Spleen (tissue), 11 donors: ENCODE measurements around the gene GALNT18. TPM values are rescaled to one million over a fixed set of nuclear protein-coding genes. Genes with fewer than 3 reads are reported as not detected.

Source experiments
- DNase-seq: peaks from one replicate; pipeline ENCODE4 v3.0.0-alpha.2; 2020
- H3K27ac ChIP-seq, 8 donors: fragments of 200-600 bp; sonication (generic) in 7 of 8; 1 replicate in 4 of 8; 2 replicates in 4 of 8; pipeline versions ENCODE4 v1.5.0 to v1.8.0; 2016 to 2021; ENCODE audit warnings: inconsistent platforms in 4 of 8, mild to moderate bottlenecking in 4 of 8, moderate library complexity in 1 of 8
- H3K27me3 ChIP-seq, 7 donors: fragments of 200-600 bp; sonication (generic) in 6 of 7; replicated peaks in 1 of 7; 1 replicate in 4 of 7; 2 replicates in 3 of 7; pipeline versions ENCODE4 v1.5.0 to v1.8.0; 2016 to 2021; ENCODE audit warnings: inconsistent platforms in 3 of 7, mild to moderate bottlenecking in 1 of 7
- H3K36me3 ChIP-seq, 6 donors: fragments of 200-600 bp; sonication (generic) in 5 of 6; 1 replicate in 4 of 6; 2 replicates in 2 of 6; pipeline versions ENCODE4 v1.5.0 to v1.8.0; 2016 to 2021; ENCODE audit warnings: inconsistent platforms in 2 of 6
- H3K4me1 ChIP-seq, 6 donors: fragments of 200-600 bp; sonication (generic) in 5 of 6; 1 replicate in 3 of 6; 2 replicates in 3 of 6; pipeline versions ENCODE4 v1.5.0 to v1.8.0; 2016 to 2021; ENCODE audit warnings: inconsistent platforms in 3 of 6
- H3K4me3 ChIP-seq, 8 donors: fragments of 200-600 bp; sonication (generic) in 7 of 8; 1 replicate in 4 of 8; 2 replicates in 4 of 8; pipeline versions ENCODE4 v1.5.0 to v1.8.0; 2016 to 2021; ENCODE audit warnings: inconsistent platforms in 4 of 8, mild to moderate bottlenecking in 4 of 8, moderate library complexity in 2 of 8
- H3K9me3 ChIP-seq, 8 donors: fragments of 200-600 bp; sonication (generic) in 7 of 8; 1 replicate in 4 of 8; 2 replicates in 4 of 8; pipeline versions ENCODE4 v1.5.0 to v1.8.0; 2016 to 2021; ENCODE audit warnings: inconsistent platforms in 4 of 8
- CTCF ChIP-seq, 11 experiments: fragments of 200-600 bp in 7 of 11; fragments of 450-650 bp in 4 of 11; sonication (generic) in 4 of 11; IDR thresholded peaks in 8 of 11; conservative IDR thresholded peaks in 3 of 11; 1 replicate in 7 of 11; 2 replicates in 4 of 11; pipeline versions ENCODE4 v1.4.0 to v1.8.0; 2016 to 2021; ENCODE audit warnings: antibody characterized with exemption in 11 of 11, inconsistent platforms in 4 of 11, mild to moderate bottlenecking in 1 of 11
- POLR2A ChIP-seq, 3 donors: fragments of 450-650 bp; IDR thresholded peaks; one replicate each; pipeline ENCODE4 v1.5.1; 2017; ENCODE audit warnings: antibody characterized with exemption in 3 of 3, mild to moderate bottlenecking in 1 of 3
- POLR2AphosphoS5 ChIP-seq, 3 donors: sonication (generic); formaldehyde crosslinking; IDR thresholded peaks; one replicate each; pipeline ENCODE4 v1.5.1; 2017; ENCODE audit warnings: antibody characterized with exemption in 3 of 3
- WGBS, 5 donors: extraction: QIAGEN DNeasy Blood & Tissue Kit in 3 of 5; methylation state at CpG; one replicate each; pipeline versions ENCODE4 v1.1.5 to v1.1.7; 2013 to 2018; 5-methylcytosine and 5-hydroxymethylcytosine counted together
- intact Hi-C: fragments of 100-400 bp; cut with DNase I; formaldehyde crosslinking; loops from one replicate; pipeline ENCODE4 v1.15.0; 2023; ENCODE audit warnings: low total_unique reads
- polyA plus RNA-seq, 3 donors: library from polyadenylated mRNA; stranded (reverse); fragments of 200-250 nt; gene quantifications; one replicate each; pipeline ENCODE4 v1.2.1, GENCODE V29; 2013
- total RNA-seq, 7 donors: library from RNA; depleted of rRNA in 3 of 7; stranded (reverse); fragments of >200 nt in 3 of 7; fragmentation: NEBNext Ultra II Directional in 4 of 7; extraction: Animal tissue kit (Norgen Biotek cat#: 25700) in 4 of 7; gene quantifications; one replicate each; pipeline versions ENCODE4 v1.1.0 to v1.2.1, GENCODE V29; 2016 to 2021
- donor health status: healthy with polysubstance abuse.
- donor health status: DM: no; HTN: no; CAD: no; lungs with moderate emphysema.
- donor health status: DM: no; HTN: no; CAD: no.
- donor health status: Bipolar disorder and iron deficiency.
- donor health status: healthy.
- donor health status: DM: no; HTN: no; CAD: no.
- donor health status: DM: yes; HTN: yes; CAD: no.

The GALNT18 gene
- total and polyA plus RNA-seq, 10 donors, result 0.87 to 6.9 (median 3.9) TPM

GRCh38 chr11:11308249-11308648 is 313.6 kb downstream of the GALNT18 start:
- intact Hi-C loops, result no loop called here
- Histone ChIP-seq H3K27ac (no peak overlapping the region), H3K27me3 (no peaks in the 10 kb centered on the region), H3K4me1 (peaks cover 0 to 7% (median 0%) of the 10 kb centered on the region in 6 donors), H3K4me3 (no peak overlapping the region), H3K9me3 (no peaks in the 10 kb centered on the region), H3K36me3 (no peaks in the 10 kb centered on the region)
- no peak for DNase-seq
- 59 to 76% (median 67%) methylated on average over 1 of the region's 1 CpG for WGBS, 5 donors
- TF ChIP-seq POLR2A (IDR thresholded peaks at IDR 0.05), result no peak
- no peak for TF ChIP-seq CTCF (IDR thresholded peaks at IDR 0.05 in 8 of 11, conservative IDR thresholded peaks at IDR 0.05 in 3 of 11)
- no peak for TF ChIP-seq POLR2AphosphoS5 (IDR thresholded peaks at IDR 0.05)

GRCh38 chr11:11306855-11307254 is 314.9 kb downstream of the GALNT18 start:
- no peak for TF ChIP-seq POLR2A (IDR thresholded peaks at IDR 0.05)
- TF ChIP-seq POLR2AphosphoS5 (IDR thresholded peaks at IDR 0.05), result no peak
- TF ChIP-seq CTCF (IDR thresholded peaks at IDR 0.05 in 8 of 11, conservative IDR thresholded peaks at IDR 0.05 in 3 of 11), result no peak
- 73 to 94% (median 90%) methylated on average over 1 to 2 of the region's 2 CpGs for WGBS, 5 donors
- H3K4me3 ChIP-seq, result no peak overlapping the region
- H3K4me1 ChIP-seq, result peaks cover 0 to 6% (median 0%) of the 10 kb centered on the region in 6 donors
- no peaks in the 10 kb centered on the region for H3K27me3 ChIP-seq
- H3K27ac ChIP-seq, result no peak overlapping the region
- no peaks in the 10 kb centered on the region for H3K9me3 ChIP-seq
- H3K36me3 ChIP-seq, result no peaks in the 10 kb centered on the region
- intact Hi-C loops, result no loop called here
- DNase-seq, result no peak

GRCh38 chr11:11304550-11304949 is 317.3 kb downstream of the GALNT18 start:
- H3K9me3 ChIP-seq, result no peaks in the 10 kb centered on the region
- intact Hi-C loops, result no loop called here
- WGBS, 5 donors, result 80 to 86% (median 83%) methylated on average over 7 of the region's 7 CpGs
- H3K4me1 ChIP-seq, result no peaks in the 10 kb centered on the region
- H3K36me3 ChIP-seq, result no peaks in the 10 kb centered on the region
- H3K27me3 ChIP-seq, result no peaks in the 10 kb centered on the region
- no peak for DNase-seq
- H3K27ac ChIP-seq, result no peak overlapping the region
- no peak overlapping the region for H3K4me3 ChIP-seq
- TF ChIP-seq CTCF (IDR thresholded peaks at IDR 0.05 in 8 of 11, conservative IDR thresholded peaks at IDR 0.05 in 3 of 11) (no peak), POLR2AphosphoS5 (IDR thresholded peaks at IDR 0.05) (no peak), POLR2A (IDR thresholded peaks at IDR 0.05) (no peak)

- intact Hi-C loops, result no loop called here
- 84 to 93% (median 88%) methylated on average over 10 of the region's 10 CpGs for whole genome bisulfite sequencing, 5 donors
- no peak for TF ChIP-seq POLR2A (IDR thresholded peaks at IDR 0.05)
- TF ChIP-seq POLR2AphosphoS5 (IDR thresholded peaks at IDR 0.05), result no peak
- no peak for TF ChIP-seq CTCF (IDR thresholded peaks at IDR 0.05 in 8 of 11, conservative IDR thresholded peaks at IDR 0.05 in 3 of 11)
- Histone ChIP-seq H3K27ac (no peak overlapping the region), H3K4me3 (no peak overlapping the region), H3K9me3 (no peaks in the 10 kb centered on the region), H3K36me3 (no peaks in the 10 kb centered on the region), H3K4me1 (no peaks in the 10 kb centered on the region), H3K27me3 (no peaks in the 10 kb centered on the region)
- no peak for DNase-seq
Measured at GRCh38 chr11:11302565-11302964, 319.2 kb downstream of the GALNT18 start.
